ENCODE data around the gene FBXO38. TPM values are rescaled to one million over a fixed set of nuclear protein-coding genes. Genes with fewer than 3 reads are reported as not detected.

FBXO38 gene
- total and polyA plus RNA-seq, 2 donors (not counting 1 experiment from before 2014, with no cell fraction given) = 14.4 to 97.0 TPM

DNA sequence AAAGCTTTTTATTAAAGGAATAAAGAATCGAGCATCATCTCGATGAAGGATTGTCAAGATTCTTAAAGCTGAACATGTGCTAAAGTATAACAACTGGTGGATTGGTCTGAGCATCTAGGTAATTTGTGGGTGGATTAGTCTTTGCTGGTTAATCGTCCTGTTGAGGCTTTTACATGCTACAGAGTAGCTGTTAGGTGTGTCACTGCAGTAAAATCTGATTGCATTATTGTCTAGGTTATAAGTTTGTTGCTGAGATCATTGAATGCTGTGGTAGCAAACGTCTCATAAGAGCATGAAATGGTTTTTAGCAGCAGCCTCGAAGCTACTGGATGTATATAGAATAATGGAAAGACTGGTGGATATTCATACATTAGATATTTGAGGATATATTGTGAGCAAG is 7.2 kb downstream of the FBXO38 start:
- Mint-ChIP-seq H3K4me3 (no peak overlapping the region), H3K4me1 (peaks cover 41% of the 10 kb centered on the region), H3K27ac (no peak overlapping the region), H3K9me3 (ENCODE audit: insufficient read depth) (no peaks in the 10 kb centered on the region), H3K27me3 (no peaks in the 10 kb centered on the region)
- no peak for ATAC-seq (ENCODE audit: low read depth)
- 89% methylated on average over 5 of the region's 5 CpGs for WGBS (ENCODE audit: insufficient coverage)
- TF ChIP-seq EZH2 (IDR thresholded peaks at IDR 0.05; ENCODE audit: borderline replicate concordance, insufficient read depth, low read depth, low read length, poor library complexity, severe bottlenecking) = no peak
- Histone ChIP-seq H3K27ac (ENCODE audit: low read length in 2 of 2) (no peak overlapping the region), H3K4me1 (ENCODE audit: control insufficient read depth in 2 of 2, insufficient read depth in 2 of 2, low read length in 2 of 2) (peaks cover 3 to 4% of the 10 kb centered on the region in 2 donors), H3K9me3 (ENCODE audit: control extremely low read depth in 1 of 3, control insufficient read depth in 2 of 3, insufficient read depth in 1 of 3, low read length in 2 of 3) (no peaks in the 10 kb centered on the region), H2AFZ (ENCODE audit: insufficient read depth, low read depth, low read length, poor library complexity, severe bottlenecking) (no peak overlapping the region), H3K36me3 (replicated peaks in 1 of 2; ENCODE audit: control extremely low read depth in 1 of 2, control insufficient read depth in 1 of 2, extremely low read depth in 1 of 2, insufficient read depth in 2 of 2, low read length in 1 of 2) (peaks cover 12 to 40% of the 10 kb centered on the region in 2 experiments), H3K9ac (ENCODE audit: low read length) (no peak overlapping the region), H3K27me3 (replicated peaks in 1 of 4; ENCODE audit: control extremely low read depth in 1 of 4, control insufficient read depth in 3 of 4, insufficient read depth in 4 of 4, low read length in 3 of 4) (no peaks in the 10 kb centered on the region), H3K4me3 (ENCODE audit: control extremely low read depth in 1 of 5, extremely low read depth in 1 of 5, insufficient read depth in 1 of 5, low read depth in 2 of 5, low read length in 4 of 5) (no peak overlapping the region), H3K4me2 (replicated peaks; ENCODE audit: low read depth, low read length, poor library complexity, severe bottlenecking) (no peak overlapping the region), H3K79me2 (ENCODE audit: control insufficient read depth, insufficient read depth, low read length) (peaks cover 84% of the 10 kb centered on the region), H4K20me1 (ENCODE audit: control insufficient read depth, insufficient read depth, low read length, poor library complexity, severe bottlenecking) (peaks cover 55% of the 10 kb centered on the region)
- CTCF ChIA-PET = no interaction called here
- intact Hi-C loops (cut with micrococcal nuclease) = no loop called here
- POLR2A ChIA-PET = no interaction called here
- no peak for DNase-seq

DNA sequence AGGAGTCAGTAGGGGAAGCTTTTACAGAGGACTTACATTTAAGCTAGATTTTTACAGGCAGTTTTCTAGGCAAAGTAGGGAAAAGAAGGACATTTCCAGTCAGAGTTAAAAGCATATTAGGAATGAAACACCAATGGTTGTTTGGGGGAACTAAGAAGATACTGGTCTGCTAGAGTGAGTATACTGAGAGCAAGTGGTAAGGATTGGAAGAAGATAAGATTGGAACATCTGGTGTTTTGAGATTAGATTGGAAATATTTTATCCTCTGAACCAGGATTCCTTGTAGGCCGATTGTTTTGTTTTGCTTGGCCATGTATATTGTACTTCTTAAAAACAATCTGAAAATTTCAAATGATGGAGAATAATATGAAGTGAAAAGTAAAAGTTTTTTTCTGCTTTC is 7.7 kb downstream of the FBXO38 start:
- Mint-ChIP-seq H3K27me3 (no peaks in the 10 kb centered on the region), H3K27ac (no peak overlapping the region), H3K4me1 (peaks cover 36% of the 10 kb centered on the region), H3K9me3 (ENCODE audit: insufficient read depth) (no peaks in the 10 kb centered on the region), H3K4me3 (no peak overlapping the region)
- TF ChIP-seq, protein P1, sequence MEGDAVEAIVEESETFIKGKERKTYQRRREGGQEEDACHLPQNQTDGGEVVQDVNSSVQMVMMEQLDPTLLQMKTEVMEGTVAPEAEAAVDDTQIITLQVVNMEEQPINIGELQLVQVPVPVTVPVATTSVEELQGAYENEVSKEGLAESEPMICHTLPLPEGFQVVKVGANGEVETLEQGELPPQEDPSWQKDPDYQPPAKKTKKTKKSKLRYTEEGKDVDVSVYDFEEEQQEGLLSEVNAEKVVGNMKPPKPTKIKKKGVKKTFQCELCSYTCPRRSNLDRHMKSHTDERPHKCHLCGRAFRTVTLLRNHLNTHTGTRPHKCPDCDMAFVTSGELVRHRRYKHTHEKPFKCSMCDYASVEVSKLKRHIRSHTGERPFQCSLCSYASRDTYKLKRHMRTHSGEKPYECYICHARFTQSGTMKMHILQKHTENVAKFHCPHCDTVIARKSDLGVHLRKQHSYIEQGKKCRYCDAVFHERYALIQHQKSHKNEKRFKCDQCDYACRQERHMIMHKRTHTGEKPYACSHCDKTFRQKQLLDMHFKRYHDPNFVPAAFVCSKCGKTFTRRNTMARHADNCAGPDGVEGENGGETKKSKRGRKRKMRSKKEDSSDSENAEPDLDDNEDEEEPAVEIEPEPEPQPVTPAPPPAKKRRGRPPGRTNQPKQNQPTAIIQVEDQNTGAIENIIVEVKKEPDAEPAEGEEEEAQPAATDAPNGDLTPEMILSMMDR (IDR thresholded peaks at IDR 0.05) = no peak
- no peak for TF ChIP-seq EZH2 (IDR thresholded peaks at IDR 0.05; ENCODE audit: borderline replicate concordance, insufficient read depth, low read depth, low read length, poor library complexity, severe bottlenecking)
- Histone ChIP-seq H3K36me3 (replicated peaks in 1 of 2; ENCODE audit: control extremely low read depth in 1 of 2, control insufficient read depth in 1 of 2, extremely low read depth in 1 of 2, insufficient read depth in 2 of 2, low read length in 1 of 2) (peaks cover 12 to 43% of the 10 kb centered on the region in 2 experiments), H3K27me3 (replicated peaks in 1 of 4; ENCODE audit: control extremely low read depth in 1 of 4, control insufficient read depth in 3 of 4, insufficient read depth in 4 of 4, low read length in 3 of 4) (no peaks in the 10 kb centered on the region), H4K20me1 (ENCODE audit: control insufficient read depth, insufficient read depth, low read length, poor library complexity, severe bottlenecking) (peaks cover 55% of the 10 kb centered on the region), H3K9ac (ENCODE audit: low read length) (no peak overlapping the region), H3K27ac (ENCODE audit: low read length in 2 of 2) (no peak overlapping the region), H2AFZ (ENCODE audit: insufficient read depth, low read depth, low read length, poor library complexity, severe bottlenecking) (no peak overlapping the region), H3K4me3 (ENCODE audit: control extremely low read depth in 1 of 5, extremely low read depth in 1 of 5, insufficient read depth in 1 of 5, low read depth in 2 of 5, low read length in 4 of 5) (no peak overlapping the region), H3K4me2 (replicated peaks; ENCODE audit: low read depth, low read length, poor library complexity, severe bottlenecking) (no peak overlapping the region), H3K9me3 (ENCODE audit: control extremely low read depth in 1 of 3, control insufficient read depth in 2 of 3, insufficient read depth in 1 of 3, low read length in 2 of 3) (no peaks in the 10 kb centered on the region), H3K79me2 (ENCODE audit: control insufficient read depth, insufficient read depth, low read length) (peaks cover 83% of the 10 kb centered on the region), H3K4me1 (ENCODE audit: control insufficient read depth in 2 of 2, insufficient read depth in 2 of 2, low read length in 2 of 2) (no peaks in the 10 kb centered on the region)
- intact Hi-C loops (cut with micrococcal nuclease) = no loop called here
- CTCF ChIA-PET = no interaction called here
- WGBS (ENCODE audit: insufficient coverage) = no CpG with 5 or more reads among the region's 1 CpG
- no peak for DNase-seq
- POLR2A ChIA-PET = no interaction called here
- no peak for ATAC-seq (ENCODE audit: low read depth)
